OCI-LY3 (cell line): ENCODE results near the gene SAPCD1.

Experiments used
- CTCF ChIP-seq: fragments of 200-600, 300-600 bp; sonication (generic); IDR thresholded peaks from 2 replicates; pipeline ENCODE4 v1.5.1; 2014; ENCODE audit warnings: antibody characterized with exemption, low read length, low read depth
- EZH2phosphoT487 ChIP-seq: fragments of 200-600 bp; shearing (Covaris generic); IDR thresholded peaks from 2 replicates; pipeline ENCODE4 v1.6.1; 2018; ENCODE audit warnings: antibody characterized with exemption, mixed run types, low read depth

GRCh38 chr6:31729979-31730630, 32.4 kb upstream of the SAPCD1 start:
- TF ChIP-seq CTCF (no peak), EZH2phosphoT487 (no peak)
